ENCODE measurements around the gene ZNF620.

DNA sequence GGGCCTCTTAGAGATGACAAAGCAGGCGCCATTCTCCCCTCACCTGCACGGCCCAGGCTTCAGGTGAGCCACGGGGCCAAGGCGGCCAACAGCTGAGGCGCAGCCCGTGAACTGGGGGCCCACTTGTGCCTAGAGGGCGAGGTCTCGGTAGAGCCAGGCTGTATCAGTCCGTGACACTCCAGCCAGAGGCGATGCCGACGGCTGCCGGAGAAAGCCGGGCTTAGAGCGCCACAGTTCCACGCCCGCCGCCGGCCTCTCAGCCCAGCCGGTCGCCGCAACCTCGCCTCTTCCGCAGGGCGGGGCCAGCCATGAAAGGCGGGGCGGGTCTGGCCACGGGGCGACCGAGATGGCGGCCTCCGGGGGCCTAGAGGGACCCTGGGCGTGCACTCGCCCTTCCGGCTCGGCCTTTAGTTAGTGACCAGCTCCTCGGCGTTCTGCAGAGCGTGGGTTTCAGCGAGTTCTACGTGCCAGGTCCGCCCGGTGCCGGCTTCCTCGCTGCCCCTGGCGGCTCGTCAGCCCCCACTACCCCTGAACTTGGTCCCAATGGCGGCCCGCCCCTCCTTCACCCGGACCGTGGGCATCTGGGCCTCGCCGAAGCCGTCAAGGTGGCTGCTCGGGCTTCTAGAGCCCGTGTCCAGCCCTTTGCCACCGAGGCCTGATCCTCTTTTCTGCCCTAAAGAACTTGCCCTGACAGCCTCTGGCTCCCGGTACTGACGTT is 18.9 kb downstream of the ZNF620 start, which contains the start of gene ZNF621:
- TF ChIP-seq POLR2A (IDR thresholded peaks at IDR 0.05; ENCODE audit: low read length) = peak; percentile 93
- TF ChIP-seq GATA1 (IDR thresholded peaks at IDR 0.05; ENCODE audit: low read depth, low read length) = no peak

Data from erythroblast (primary cell).